HG03521 (cell line): ENCODE measurements around the gene SEPHS2.
"Not testable (repeated sequence)": the region's sequence is repeated elsewhere in the genome, so short reads cannot be mapped to it uniquely, and the experiment has no call there.

ENCODE experiments used
- ATAC-seq: cut with Tn5 transposase; IDR thresholded peaks from one replicate; pipeline ENCODE4 v1.9.1; 2021; ENCODE audit warnings: mild to moderate bottlenecking, moderate library complexity; ENCODE audit not compliant: unreplicated experiment

Gene SEPHS2

DNA sequence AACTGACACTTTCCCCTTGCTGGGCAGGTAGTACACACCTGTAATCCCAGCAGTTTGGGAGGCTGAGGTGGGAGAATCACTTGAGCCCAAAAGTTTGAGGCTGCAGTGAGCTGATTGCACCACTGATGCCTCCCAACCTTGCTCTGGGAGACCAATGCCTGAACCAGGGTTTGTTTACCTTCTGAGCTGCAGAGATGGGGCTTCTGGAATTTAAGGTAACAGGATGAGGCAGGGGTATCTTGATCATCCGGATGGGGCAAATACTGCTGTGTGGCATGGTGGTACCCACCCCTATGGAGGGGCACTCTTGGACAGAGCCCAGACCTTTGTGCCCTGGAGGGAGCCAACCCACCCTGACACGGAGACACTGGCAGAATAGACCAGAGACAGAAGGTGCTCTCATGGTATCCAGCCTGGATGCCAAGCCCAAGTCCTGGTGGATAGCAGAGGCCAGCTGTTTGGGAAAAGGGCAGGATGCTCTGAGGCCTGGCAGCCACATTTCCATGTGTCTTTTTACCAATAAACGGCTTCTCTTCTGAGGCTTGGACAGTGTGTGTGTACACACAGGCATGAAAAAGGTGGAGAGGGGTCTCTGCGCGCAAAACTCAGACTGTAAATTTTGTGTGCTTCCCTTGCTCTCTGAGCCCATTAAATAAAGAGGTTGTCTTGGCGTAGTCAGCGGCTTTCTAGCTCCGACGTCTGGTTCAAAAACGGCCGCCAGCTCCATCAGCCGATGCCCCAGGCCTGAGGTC lies 46.1 kb downstream of the SEPHS2 start:
- ATAC-seq, result no peak

DNA sequence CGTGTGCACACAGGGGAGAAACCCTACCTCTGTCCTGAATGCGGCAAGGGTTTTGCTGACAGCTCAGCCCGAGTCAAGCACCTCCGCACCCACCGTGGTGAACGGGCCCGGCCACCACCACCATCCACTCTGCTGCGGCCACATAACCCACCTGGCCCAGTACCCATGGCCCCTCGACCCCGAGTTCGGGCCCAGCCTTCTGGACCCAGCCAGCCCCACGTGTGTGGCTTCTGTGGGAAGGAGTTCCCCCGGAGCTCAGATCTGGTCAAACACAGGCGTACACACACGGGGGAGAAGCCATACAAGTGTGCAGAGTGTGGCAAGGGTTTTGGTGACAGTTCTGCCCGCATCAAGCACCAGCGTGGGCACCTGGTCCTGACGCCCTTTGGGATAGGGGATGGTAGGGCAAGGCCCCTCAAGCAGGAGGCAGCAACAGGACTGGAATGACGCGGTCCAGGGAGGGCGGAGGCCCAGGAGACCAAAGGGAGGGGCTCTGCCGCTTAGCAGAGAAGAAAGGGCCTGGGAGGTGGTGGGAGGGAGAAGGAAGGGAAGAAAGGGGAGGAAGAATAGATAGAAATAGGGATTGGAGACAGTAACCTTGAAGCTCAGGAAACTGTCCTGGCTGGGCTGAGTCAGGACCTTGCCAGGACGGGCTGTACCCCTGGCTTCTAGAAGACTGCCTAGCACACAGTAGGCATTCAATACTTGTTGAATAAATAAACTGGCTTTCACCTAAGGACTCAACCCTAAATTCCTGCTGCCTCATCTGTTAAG lies 46.8 kb downstream of the SEPHS2 start:
- no peak for ATAC-seq

DNA sequence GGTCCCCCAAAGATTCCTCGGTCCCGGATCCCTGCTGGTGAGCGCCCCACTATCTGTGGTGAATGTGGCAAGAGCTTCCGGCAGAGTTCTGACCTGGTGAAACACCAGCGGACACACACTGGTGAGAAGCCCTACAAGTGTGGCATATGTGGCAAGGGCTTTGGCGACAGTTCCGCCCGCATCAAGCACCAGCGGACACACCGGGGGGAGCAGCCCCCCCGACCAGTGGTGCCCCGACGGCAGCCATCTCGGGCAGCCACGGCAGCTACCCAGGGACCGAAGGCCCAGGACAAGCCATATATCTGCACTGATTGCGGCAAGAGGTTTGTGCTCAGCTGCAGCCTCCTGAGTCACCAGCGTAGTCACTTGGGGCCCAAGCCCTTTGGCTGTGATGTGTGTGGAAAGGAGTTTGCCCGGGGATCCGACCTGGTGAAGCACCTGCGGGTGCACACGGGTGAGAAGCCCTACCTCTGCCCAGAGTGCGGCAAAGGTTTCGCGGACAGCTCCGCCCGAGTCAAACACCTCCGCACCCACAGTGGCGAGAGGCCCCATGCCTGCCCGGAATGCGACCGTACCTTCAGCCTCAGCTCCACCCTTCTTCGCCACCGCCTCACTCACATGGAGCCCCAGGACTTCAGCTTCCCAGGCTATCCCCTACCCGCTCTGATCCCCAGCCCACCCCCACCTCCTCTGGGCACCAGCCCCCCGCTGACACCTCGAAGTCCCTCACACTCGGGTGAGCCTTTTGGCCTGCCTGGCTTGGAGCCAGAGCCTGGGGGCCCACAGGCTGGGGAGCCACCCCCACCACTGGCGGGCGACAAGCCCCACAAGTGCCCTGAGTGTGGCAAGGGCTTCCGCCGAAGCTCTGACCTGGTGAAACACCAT lies 47.7 kb downstream of the SEPHS2 start:
- ATAC-seq, result no peak

DNA sequence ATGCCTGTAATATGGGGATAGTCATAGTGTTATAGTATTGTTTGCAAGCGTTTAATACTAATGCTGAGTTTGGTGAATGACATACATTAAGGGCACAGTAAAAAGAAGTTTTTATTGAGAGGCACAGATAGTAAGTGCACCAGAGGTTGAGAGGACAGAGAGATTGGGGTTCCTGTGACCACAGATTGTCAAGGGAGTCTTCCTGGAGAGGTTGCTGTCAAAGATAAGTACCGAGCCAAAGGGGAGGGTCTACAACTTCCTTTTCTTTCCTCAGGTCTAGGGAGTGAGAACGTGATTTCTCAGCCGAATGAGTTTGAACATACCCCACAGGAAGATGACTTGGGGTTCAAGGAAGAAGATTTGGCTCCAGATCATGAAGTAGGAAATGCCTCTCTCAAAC lies 48.6 kb downstream of the SEPHS2 start:
- no peak for ATAC-seq

DNA sequence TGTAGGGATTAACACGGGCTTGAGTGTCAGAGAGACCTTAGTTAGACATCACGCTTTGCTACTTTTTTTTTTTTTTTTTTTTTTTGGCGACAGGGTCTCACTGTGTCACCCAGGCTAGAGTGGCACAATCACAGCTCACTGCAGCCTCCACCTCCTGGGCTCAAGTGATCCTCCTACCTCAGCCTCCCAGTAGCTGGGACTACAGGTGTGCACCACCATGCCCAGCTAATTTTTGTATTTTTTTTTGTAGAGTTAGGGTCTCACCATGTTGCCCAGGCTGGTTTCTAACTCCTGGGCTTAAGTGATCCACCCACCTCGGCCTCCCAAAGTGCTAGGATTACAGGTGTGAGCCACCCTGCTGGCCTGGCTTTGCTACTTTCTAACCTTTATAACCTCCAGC lies 49.0 kb downstream of the SEPHS2 start:
- ATAC-seq, result not testable (repeated sequence)

DNA sequence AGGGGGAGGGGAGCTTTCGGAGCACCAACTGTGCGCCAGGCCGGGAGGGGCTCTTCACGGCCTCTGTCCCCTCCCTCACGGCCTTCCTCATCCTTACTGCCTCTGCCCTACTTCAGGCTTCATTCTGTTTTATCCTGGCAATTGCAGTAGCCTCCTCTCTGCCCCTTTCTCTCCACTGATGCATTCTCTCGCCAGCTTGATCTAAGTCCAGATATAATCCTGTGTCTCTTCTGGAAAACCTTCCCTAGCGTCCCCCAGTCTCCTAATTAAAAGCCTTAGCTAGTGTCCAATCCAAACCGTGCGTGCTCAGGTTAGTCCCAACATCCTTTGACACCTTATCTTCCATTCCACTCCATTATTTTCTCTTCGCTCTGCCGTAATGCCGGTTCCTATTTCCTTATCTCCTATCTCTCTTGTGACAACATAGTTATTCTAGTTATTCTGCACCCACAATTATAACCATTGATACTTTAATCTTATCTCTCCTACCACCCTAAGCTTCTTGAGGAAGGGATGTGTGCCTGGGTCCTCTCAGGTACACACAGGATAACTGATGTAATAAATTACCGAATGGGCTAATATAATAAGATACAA lies 49.6 kb downstream of the SEPHS2 start:
- ATAC-seq, result no peak

DNA sequence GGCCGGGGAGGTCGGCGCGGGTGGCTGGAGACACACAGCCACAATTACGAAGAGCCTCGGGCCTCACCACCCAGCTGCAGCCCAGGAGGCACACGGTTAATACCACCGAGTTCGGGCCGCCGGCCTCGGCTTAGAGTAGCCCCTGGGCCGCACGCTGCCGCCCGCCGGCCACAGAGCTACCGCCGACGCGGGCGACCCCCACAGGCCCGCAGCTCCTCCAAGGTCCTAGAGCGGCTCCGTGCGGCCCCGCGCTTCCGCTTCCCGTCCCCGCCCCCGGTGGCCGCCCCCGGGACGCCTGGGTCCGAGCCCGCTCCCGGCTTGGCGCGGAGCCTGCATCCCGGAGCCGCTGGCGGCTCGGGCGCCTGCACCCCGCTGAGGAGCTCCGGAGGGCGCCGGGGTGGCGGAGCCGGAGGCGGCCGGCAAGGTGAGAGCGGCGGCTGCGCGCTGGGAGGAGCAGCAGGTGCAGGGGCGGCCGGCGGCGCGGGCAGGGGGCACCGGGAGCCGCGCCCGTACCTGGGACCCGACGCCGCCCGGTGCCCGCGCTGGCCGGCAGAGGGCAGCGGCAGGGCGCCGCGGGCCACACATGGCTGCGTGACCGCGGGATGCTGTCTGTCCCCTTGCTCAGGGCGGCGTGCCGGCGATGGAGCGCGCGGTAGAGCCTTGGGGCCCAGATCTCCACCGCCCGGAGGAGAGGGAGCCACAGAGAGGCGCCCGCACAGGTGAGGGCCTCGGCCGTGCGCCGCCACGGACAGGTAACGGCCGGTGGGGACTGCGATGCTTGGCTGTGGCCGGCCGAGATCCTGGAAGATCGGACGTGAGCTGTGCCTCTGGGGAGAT lies 50.3 kb downstream of the SEPHS2 start, which contains the start of gene ZNF48:
Gene ZNF48, plus strand, starts transcription at position 266 of the 837 bp plus-strand sequence. Its CDS starts 375 bp downstream, at position 641.
- peak; percentile 53 for ATAC-seq

DNA sequence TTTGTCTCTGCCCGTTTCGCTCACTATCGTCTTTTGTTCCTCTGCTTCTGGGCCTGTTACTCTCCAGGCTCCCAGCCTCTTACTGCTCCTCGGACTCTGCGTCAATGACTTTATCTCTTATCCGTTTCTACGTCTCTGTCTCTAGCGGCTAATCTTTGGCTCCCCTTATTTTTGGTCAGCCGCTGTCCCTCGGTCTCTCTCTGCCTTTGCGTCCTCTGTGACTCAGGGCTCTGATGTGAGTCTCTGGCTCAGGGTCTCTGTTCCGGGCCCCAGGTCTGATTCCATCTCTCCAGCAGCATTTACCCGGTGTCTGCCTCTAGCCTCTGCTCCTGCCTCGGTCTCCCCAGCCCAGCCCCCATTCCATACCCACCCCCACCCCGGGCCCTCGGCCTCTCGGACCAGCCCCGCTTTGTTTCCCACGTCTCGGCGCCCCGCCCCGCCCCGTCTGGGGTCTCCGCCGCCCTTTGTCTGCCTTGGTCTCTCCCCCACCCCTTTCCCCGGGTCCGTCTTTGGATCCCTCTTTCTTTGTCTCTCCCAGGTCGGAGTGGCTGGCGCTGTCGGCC lies 51.0 kb downstream of the SEPHS2 start:
- no peak for ATAC-seq
